ENCODE data around the gene GNB1L.
A peak's percentile ranks its signal among the peaks of the same experiment; 100 is the strongest.

The GNB1L gene

DNA sequence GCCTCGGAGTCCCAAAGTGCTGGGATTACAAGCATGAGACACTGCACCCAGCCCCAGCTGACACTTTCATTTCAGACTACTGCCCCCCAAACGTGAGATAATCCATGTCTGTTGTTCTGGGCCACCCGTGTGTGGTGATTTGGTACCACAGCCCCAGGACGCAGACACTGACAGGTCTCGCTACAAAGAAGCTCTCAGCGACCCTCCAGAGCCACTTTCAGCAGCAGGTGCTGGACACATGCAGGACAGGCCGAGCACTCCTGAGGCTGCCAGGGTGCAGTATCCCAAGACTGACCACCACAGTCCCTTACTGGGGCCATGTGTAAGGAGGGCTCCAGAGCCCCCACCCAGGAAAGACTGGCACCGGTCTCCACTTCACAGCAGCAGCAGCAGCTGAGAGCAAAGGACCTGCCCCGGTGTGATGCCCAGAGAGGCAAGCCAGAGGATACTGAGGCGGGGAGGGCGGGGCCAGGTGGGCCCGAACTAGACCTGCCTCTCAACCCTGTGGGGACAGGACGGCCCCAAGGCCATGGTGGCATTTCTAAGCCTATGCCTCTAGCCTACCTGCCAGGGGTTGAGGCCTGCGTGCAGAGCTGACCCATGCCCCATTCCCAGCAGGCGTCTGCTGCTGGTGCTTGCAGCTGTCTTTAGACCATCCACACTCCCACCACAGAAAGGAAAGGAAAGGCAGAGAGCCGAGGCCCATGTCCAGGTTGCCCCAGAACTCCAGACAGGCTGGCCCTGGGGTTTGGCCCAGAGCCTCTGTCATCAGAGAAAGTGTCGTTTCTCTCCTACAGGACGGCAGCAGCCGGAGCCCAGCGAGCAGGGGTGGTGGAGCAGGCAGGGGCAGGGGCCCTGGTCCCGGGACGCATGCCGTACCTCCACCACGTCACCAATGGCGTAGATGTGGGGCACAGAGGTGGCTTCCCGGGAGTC is 28.0 kb upstream of the GNB1L start:
- Histone ChIP-seq H3K4me3 (no peak overlapping the region), H3K27ac (no peak overlapping the region)
- TF ChIP-seq, protein P1, sequence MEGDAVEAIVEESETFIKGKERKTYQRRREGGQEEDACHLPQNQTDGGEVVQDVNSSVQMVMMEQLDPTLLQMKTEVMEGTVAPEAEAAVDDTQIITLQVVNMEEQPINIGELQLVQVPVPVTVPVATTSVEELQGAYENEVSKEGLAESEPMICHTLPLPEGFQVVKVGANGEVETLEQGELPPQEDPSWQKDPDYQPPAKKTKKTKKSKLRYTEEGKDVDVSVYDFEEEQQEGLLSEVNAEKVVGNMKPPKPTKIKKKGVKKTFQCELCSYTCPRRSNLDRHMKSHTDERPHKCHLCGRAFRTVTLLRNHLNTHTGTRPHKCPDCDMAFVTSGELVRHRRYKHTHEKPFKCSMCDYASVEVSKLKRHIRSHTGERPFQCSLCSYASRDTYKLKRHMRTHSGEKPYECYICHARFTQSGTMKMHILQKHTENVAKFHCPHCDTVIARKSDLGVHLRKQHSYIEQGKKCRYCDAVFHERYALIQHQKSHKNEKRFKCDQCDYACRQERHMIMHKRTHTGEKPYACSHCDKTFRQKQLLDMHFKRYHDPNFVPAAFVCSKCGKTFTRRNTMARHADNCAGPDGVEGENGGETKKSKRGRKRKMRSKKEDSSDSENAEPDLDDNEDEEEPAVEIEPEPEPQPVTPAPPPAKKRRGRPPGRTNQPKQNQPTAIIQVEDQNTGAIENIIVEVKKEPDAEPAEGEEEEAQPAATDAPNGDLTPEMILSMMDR (IDR thresholded peaks at IDR 0.05), result no peak
- DNase-seq (ENCODE audit: low spot score), result peak; percentile 58

DNA sequence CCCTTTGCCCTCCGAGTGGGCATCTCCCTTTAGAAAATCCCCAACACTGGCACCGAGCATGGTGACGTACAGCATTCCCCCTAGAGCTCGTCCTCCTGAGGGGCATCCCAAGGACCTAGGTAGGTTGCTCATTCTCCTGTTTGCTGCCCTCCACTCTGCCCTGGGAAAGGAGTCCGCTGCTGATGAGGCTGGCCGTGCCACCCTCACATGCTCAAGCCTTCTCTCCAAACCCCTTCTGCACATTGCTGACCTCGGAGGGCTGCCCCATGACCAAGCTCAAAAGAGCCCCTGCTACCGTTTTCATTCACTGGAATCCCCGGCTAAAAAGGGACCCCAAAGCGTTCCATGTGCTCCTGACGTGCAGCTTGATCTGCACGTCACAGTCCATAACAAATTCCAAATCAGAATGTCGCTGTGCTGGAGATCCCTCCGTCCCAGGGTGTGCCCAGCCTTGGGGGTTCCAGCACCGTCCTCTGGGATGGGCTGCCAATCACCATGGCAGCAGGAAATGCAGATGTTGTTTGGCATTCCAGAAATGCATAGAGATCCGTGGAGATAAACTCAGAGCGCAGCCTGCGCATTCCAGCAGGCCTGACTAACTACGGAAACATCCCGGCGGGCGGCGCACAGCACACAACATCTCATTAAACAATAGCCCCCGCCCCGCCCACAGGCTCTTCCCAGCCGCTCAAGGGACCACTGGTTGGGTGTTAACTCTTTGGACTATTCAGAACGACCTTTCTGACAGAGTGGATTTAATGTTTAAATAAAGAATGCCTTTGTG is 26.3 kb upstream of the GNB1L start:
- TF ChIP-seq, protein P1 (IDR thresholded peaks at IDR 0.05), result no peak
- Histone ChIP-seq H3K4me3 (peak overlapping the region; percentile 50), H3K27ac (no peak overlapping the region)
- peak; percentile 71 for DNase-seq (ENCODE audit: low spot score)

DNA sequence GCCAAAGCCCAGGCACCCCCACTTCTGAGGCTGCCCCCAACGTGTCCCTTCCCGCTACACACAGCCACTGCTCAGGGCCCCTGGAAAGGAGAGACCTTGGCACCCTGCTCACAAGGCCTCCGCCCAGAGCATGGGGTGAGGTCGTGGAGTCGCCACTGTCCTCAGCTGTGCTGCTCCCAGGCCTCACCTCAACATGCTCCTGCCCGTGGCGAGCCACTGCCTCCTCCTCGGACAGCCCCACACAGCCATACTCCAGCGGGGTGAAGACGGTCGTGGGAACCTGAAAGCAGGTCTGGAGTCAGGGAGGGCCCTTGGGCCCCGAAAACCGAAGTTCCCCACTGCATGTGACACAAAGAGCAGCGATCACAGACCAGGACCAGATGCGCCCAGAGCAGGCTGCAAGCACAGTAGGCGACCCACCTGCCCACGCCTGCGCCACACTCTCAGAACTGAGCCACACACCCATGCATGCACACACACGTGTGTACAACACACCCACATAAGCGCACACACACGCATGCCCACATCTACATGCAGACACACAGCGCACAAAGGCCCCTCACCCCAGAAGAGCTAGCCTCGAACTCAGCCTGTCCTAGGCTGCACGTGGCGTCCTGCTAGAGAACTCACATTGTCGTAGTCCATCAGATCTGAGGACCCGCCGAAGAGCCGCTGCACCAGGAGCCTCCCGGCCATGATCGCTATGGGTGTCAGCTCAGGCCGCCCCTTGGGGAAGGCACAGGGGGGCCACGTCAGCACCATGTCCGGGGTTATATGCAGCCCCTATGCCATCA is 25.5 kb upstream of the GNB1L start:
- Histone ChIP-seq H3K27ac (no peak overlapping the region), H3K4me3 (peak overlapping the region; percentile 50)
- TF ChIP-seq, protein P1 (IDR thresholded peaks at IDR 0.05), result no peak
- peak; percentile 56 for DNase-seq (ENCODE audit: low spot score)

DNA sequence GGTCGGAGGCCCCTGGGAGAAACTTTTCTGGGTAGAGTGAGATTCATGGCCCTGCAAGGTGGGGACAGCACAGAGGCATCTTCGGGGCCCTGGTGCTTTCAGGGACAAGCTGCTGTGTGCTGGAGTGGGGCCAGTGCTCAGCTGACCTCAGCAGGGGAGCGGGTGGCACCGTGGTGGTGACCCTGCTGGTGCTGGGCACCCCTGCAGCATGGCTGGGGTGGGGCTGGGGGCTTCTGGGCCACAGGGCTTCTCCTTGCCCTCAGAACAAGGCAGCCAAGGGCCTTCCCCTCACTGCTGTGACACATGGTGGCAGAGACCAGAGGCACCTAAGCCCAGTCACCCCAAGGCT is 24.9 kb upstream of the GNB1L start:
- DNase-seq (ENCODE audit: low spot score), result peak; percentile 31
- TF ChIP-seq, protein P1 (IDR thresholded peaks at IDR 0.05), result no peak
- Histone ChIP-seq H3K27ac (no peak overlapping the region), H3K4me3 (no peak overlapping the region)

DNA sequence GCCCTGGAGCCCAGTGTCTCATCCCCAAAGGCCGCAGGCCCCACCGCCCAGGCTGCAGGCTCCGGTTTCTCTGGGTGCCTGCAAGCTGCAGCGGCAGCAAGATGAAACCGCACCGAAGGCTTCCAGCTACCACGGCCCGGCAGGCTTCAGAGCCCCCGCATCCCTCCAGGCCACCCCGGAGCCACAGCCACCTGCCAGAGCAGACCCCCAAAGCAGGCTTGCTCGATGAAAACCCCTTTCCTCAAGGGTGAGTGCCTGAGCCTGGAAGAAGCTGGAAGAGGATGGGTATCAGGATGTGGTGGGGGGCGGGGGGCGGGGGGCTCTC is 24.5 kb upstream of the GNB1L start:
- H3K4me3 ChIP-seq, result no peak overlapping the region
- DNase-seq (ENCODE audit: low spot score), result peak; percentile 66
- TF ChIP-seq, protein P1 (IDR thresholded peaks at IDR 0.05), result no peak
- H3K27ac ChIP-seq, result no peak overlapping the region

DNA sequence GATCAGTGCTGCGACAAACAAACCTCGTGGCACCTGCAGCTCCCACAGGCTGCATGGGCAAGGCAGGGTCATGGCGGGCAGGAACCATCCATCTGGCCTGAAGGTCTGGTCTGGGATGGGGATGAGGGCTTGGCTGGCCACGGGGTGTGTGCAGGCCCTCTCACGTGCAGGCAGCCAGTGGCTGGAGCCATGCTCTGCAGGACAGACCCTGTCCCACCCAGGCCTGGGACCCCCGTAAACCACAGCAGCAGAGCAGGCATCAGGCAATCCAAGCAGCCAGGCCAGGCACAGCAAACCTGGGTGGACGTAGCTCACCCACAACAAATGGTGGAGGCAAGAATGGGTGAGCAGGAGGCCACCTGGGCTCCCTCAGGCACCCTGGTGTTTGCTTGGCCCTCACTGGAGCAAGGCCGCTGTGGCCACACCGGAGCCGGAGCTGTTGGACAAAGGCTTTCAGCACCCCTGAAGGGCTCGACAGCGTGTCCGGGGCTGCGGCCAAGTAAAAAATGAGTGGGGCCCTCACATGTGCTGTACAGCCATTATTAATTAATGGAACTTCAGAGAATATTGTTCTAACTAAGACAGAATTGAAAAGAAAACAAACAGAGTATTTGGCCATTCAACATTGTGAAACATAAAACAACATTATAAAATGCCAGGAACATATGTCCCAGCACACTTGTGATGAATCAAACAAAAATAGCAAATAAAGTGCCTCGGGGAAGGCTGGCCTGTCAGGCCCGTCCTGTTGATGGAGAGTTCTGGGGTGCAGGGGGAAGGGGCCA is 24.0 kb upstream of the GNB1L start:
- peak; percentile 66 for DNase-seq (ENCODE audit: low spot score)
- H3K27ac ChIP-seq, result no peak overlapping the region
- no peak overlapping the region for H3K4me3 ChIP-seq
- TF ChIP-seq, protein P1 (IDR thresholded peaks at IDR 0.05), result no peak
